ENCODE measurements around the gene ZNF502. TPM values are rescaled to one million over a fixed set of nuclear protein-coding genes. Genes with fewer than 3 reads are reported as not detected.

The ZNF502 gene
- total and polyA plus RNA-seq, 2 of the 13 experiments (the other 11 are each of a cell fraction or from before 2014, with no cell fraction given): not detected

- no peaks in the 10 kb centered on the region for H3K9me3 ChIP-seq (ENCODE audit: low read length)
- H3K9ac ChIP-seq (ENCODE audit: insufficient read depth, low read depth, low read length): no peak overlapping the region
- no peak overlapping the region for H3K4me3 ChIP-seq (replicated peaks in 1 of 3; ENCODE audit: insufficient read depth in 1 of 3, low read depth in 2 of 3, low read length in 3 of 3)
- no peak for TF ChIP-seq KMT2A (CRISPR knock-in tag; IDR thresholded peaks at IDR 0.05)
- no peak for TF ChIP-seq HMG20A (CRISPR knock-in tag; IDR thresholded peaks at IDR 0.05; ENCODE audit: borderline replicate concordance)
- TF ChIP-seq, protein P1, sequence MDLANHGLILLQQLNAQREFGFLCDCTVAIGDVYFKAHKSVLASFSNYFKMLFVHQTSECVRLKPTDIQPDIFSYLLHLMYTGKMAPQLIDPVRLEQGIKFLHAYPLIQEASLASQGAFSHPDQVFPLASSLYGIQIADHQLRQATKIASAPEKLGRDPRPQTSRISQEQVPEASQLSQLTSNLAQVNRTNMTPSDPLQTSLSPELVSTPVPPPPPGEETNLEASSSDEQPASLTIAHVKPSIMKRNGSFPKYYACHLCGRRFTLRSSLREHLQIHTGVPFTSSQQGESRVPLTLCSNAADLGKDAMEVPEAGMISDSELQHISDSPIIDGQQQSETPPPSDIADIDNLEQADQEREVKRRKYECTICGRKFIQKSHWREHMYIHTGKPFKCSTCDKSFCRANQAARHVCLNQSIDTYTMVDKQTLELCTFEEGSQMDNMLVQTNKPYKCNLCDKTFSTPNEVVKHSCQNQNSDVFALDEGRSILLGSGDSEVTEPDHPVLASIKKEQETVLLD (CRISPR knock-in tag; IDR thresholded peaks at IDR 0.05; ENCODE audit: low read depth): no peak
- no peak for TF ChIP-seq ZNF18 (CRISPR knock-in tag; IDR thresholded peaks at IDR 0.05; ENCODE audit: insufficient replicate concordance)
- TF ChIP-seq SP140L (CRISPR knock-in tag; IDR thresholded peaks at IDR 0.05; ENCODE audit: borderline replicate concordance): no peak
- no peak for TF ChIP-seq ZFP36L1 (CRISPR knock-in tag; IDR thresholded peaks at IDR 0.05)
- no peak for TF ChIP-seq ZNF431 (CRISPR knock-in tag; IDR thresholded peaks at IDR 0.05; ENCODE audit: borderline replicate concordance, low read depth)
- no peak for TF ChIP-seq ZNF83 (CRISPR knock-in tag; IDR thresholded peaks at IDR 0.05; ENCODE audit: borderline replicate concordance)
- no peak for TF ChIP-seq RAD21 (CRISPR knock-in tag; IDR thresholded peaks at IDR 0.05)
- no peak for TF ChIP-seq FOXM1 (CRISPR knock-in tag; IDR thresholded peaks at IDR 0.05)
- TF ChIP-seq, protein P2, sequence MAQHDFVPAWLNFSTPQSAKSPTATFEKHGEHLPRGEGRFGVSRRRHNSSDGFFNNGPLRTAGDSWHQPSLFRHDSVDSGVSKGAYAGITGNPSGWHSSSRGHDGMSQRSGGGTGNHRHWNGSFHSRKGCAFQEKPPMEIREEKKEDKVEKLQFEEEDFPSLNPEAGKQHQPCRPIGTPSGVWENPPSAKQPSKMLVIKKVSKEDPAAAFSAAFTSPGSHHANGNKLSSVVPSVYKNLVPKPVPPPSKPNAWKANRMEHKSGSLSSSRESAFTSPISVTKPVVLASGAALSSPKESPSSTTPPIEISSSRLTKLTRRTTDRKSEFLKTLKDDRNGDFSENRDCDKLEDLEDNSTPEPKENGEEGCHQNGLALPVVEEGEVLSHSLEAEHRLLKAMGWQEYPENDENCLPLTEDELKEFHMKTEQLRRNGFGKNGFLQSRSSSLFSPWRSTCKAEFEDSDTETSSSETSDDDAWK (CRISPR knock-in tag; IDR thresholded peaks at IDR 0.05): no peak
- no peak for TF ChIP-seq KDM3A (CRISPR knock-in tag; IDR thresholded peaks at IDR 0.05; ENCODE audit: low read depth)
- no peak for TF ChIP-seq CTCF (CRISPR knock-in tag; IDR thresholded peaks at IDR 0.05)
- no peak for TF ChIP-seq ZBTB3 (CRISPR knock-in tag; IDR thresholded peaks at IDR 0.05; ENCODE audit: borderline replicate concordance, low read depth)
- TF ChIP-seq TP53 (CRISPR knock-in tag; conservative IDR thresholded peaks at IDR 0.05): no peak
- no peak for TF ChIP-seq ZFP36 (IDR thresholded peaks at IDR 0.05; ENCODE audit: borderline replicate concordance, low read depth, low read length, partially characterized antibody)
- TF ChIP-seq SIX1 (CRISPR knock-in tag; IDR thresholded peaks at IDR 0.05; ENCODE audit: borderline replicate concordance): no peak
- H3K4me1 ChIP-seq (ENCODE audit: insufficient read depth, low read length): peaks cover 22% of the 10 kb centered on the region
- intact Hi-C loops (cut with micrococcal nuclease; ENCODE audit: unreplicated experiment) (loop anchor here (10.0 kb wide), 1 partner anchor 229 kb away; no protein-coding TSS in a partner anchor), in situ Hi-C loops (cut with HindIII; ENCODE audit: extremely low pct_ligation_motif_present, low pct_unique_long_range_greater_than_20kb) (no loop called here)
- DNase-seq (ENCODE audit: low spot score): no peak
- ChIA-PET CTCF (ENCODE audit: low intra/inter-chr PET ratio, low total read pairs) (no interaction called here), POLR2A (no interaction called here)
- no peak for FAIRE-seq
- no peak overlapping the region for H3K27ac ChIP-seq (ENCODE audit: extremely low read length, insufficient read depth, low read length)
- ATAC-seq: no peak
- no TSS peak for BruUV-seq (replicated peaks)
- peaks cover 49% of the 10 kb centered on the region for H3K79me2 ChIP-seq (ENCODE audit: insufficient read depth, low read length)
- no peaks in the 10 kb centered on the region; a peak in 2 of 5 replicates for H3K27me3 ChIP-seq (ENCODE audit: control insufficient read depth in 1 of 2, insufficient read depth in 2 of 2, low read length in 2 of 2)
- H3K4me2 ChIP-seq (ENCODE audit: low read depth, low read length): no peak overlapping the region
- peaks cover 0 to 1% of the 10 kb centered on the region in 2 experiments; a peak in 1 of 5 replicates for H3K36me3 ChIP-seq (replicated peaks in 1 of 2; ENCODE audit: control insufficient read depth in 1 of 2, insufficient read depth in 2 of 2, low read length in 2 of 2)
- H4K20me1 ChIP-seq (ENCODE audit: insufficient read depth, low read length): no peaks in the 10 kb centered on the region
- no peak overlapping the region for H2AFZ ChIP-seq (ENCODE audit: low read length)
These were observed 51.8 kb downstream of the ZNF502 start for GRCh38 chr3:44764248-44764647.

Measured in HepG2 (cell line).